ENCODE measurements around the gene ACSL6.

Gene ACSL6

GRCh38 chr5:131974956-131975726 is 36.3 kb downstream of the ACSL6 start:
- no peak for DNase-seq

GRCh38 chr5:131974622-131974955 is 36.9 kb downstream of the ACSL6 start:
- no peak for DNase-seq

GRCh38 chr5:131974016-131974415 is 37.4 kb downstream of the ACSL6 start:
- no peak for DNase-seq

GRCh38 chr5:131973089-131973712 is 38.3 kb downstream of the ACSL6 start:
- no peak for DNase-seq

- DNase-seq = no peak
Observed at GRCh38 chr5:131968396-131968954, 43.0 kb downstream of the ACSL6 start.

GRCh38 chr5:131966551-131966950 is 44.9 kb downstream of the ACSL6 start:
- no peak for DNase-seq

- DNase-seq = no peak
Observed at GRCh38 chr5:131965826-131966415, 45.5 kb downstream of the ACSL6 start.

- DNase-seq = no peak
Observed at GRCh38 chr5:131959906-131960305, 51.6 kb downstream of the ACSL6 start.

- DNase-seq = peak; percentile 10
Observed at GRCh38 chr5:131959136-131959535, 52.3 kb downstream of the ACSL6 start.

GRCh38 chr5:131957721-131958441 is 53.6 kb downstream of the ACSL6 start:
- DNase-seq = peak; percentile 88

- no peak for DNase-seq
Observed at GRCh38 chr5:131953969-131954368, 57.5 kb downstream of the ACSL6 start.

- peak; percentile 38 for DNase-seq
Observed at GRCh38 chr5:131952301-131952857, 59.1 kb downstream of the ACSL6 start.

GRCh38 chr5:131950706-131951105 is 60.8 kb downstream of the ACSL6 start:
- DNase-seq = no peak

GRCh38 chr5:131947445-131947844 is 64.0 kb downstream of the ACSL6 start:
- no peak for DNase-seq

GRCh38 chr5:131945551-131946168 is 65.8 kb downstream of the ACSL6 start, which contains the start of gene MEIKIN:
Gene MEIKIN, minus strand, starts transcription at chr5:131945663. Its CDS starts 158 bp downstream, at chr5:131945505.
- DNase-seq = no peak

GRCh38 chr5:131944702-131945550 is 66.5 kb downstream of the ACSL6 start:
- no peak for DNase-seq

GRCh38 chr5:131943916-131944315 is 67.5 kb downstream of the ACSL6 start:
- DNase-seq = no peak

- no peak for DNase-seq
Observed at GRCh38 chr5:131942016-131942415, 69.4 kb downstream of the ACSL6 start.

GRCh38 chr5:131939690-131940345 is 71.6 kb downstream of the ACSL6 start:
- no peak for DNase-seq

GRCh38 chr5:131932235-131932634 is 79.2 kb downstream of the ACSL6 start:
- no peak for DNase-seq

GRCh38 chr5:131928957-131929356 is 82.5 kb downstream of the ACSL6 start:
- DNase-seq = no peak

All from eye (tissue), 1 donor.